H1 (cell line): Measurements from ENCODE around the gene C3orf38. TPM values are rescaled to one million over a fixed set of nuclear protein-coding genes. Genes with fewer than 3 reads are reported as not detected.

Experiments
- CTCF ChIA-PET: fragments of 300-600 bp; sonication (Branson Sonifier 250); formaldehyde crosslinking; loops from one replicate; lab custom pipeline; 2021; ENCODE audit not compliant: partially characterized antibody; lab: Charles Lee
- POLR2A ChIA-PET: fragments of 300-600 bp; sonication (Branson Sonifier 250); formaldehyde crosslinking; loops from one replicate; lab custom pipeline; 2021; ENCODE audit warnings: inconsistent platforms; ENCODE audit not compliant: partially characterized antibody; lab: Charles Lee
- DNase-seq, 2 experiments: peaks; one replicate each; pipeline versions ENCODE4 v3.0.0 to v3.0.0-alpha.2; 2010 to 2022; ENCODE audit warnings: low spot score in 2 of 2, low read depth in 1 of 2, mixed read lengths in 1 of 2
- FAIRE-seq: peaks from 2 replicates; lab custom pipeline; 2011; peaks lifted over from hg19 to GRCh38; lab: Jason Lieb, UNC
- H2AFZ ChIP-seq: 2 replicates; pipeline ENCODE4 v1.8.1; 2012; ENCODE audit warnings: low read length, inconsistent platforms
- H2AK5ac ChIP-seq: 2 replicates; pipeline ENCODE4 v1.6.1; 2013; ENCODE audit warnings: low read depth, low read length
- H2BK120ac ChIP-seq: replicated peaks from 2 replicates; pipeline ENCODE3; 2013; ENCODE audit warnings: low read depth, low read length, inconsistent platforms
- H2BK12ac ChIP-seq: 2 replicates; pipeline ENCODE4 v1.6.1; 2013; ENCODE audit warnings: low read depth, low read length
- H2BK15ac ChIP-seq: 2 replicates; pipeline ENCODE4 v1.6.1; 2013; ENCODE audit warnings: low read length
- H2BK20ac ChIP-seq: 2 replicates; pipeline ENCODE4 v1.6.1; 2013; ENCODE audit warnings: low read length
- H2BK5ac ChIP-seq: 2 replicates; pipeline ENCODE4 v1.6.1; 2013; ENCODE audit warnings: low read depth, low read length
- H3K14ac ChIP-seq: 2 replicates; pipeline ENCODE4 v1.6.1; 2013; ENCODE audit warnings: inconsistent platforms; ENCODE audit not compliant: insufficient read length
- H3K18ac ChIP-seq: 2 replicates; pipeline ENCODE4 v1.6.1; 2013; ENCODE audit warnings: low read length; ENCODE audit errors: extremely low read depth
- H3K23ac ChIP-seq: 2 replicates; pipeline ENCODE4 v1.6.1; 2013; ENCODE audit warnings: inconsistent platforms; ENCODE audit not compliant: insufficient read length
- H3K23me2 ChIP-seq: 2 replicates; pipeline ENCODE4 v1.6.1; 2013; ENCODE audit warnings: low read depth, low read length
- H3K27ac ChIP-seq: 2 replicates; pipeline ENCODE4 v1.6.1; 2011; ENCODE audit warnings: low read depth, low read length, inconsistent platforms
- H3K27me3 ChIP-seq, 4 experiments: replicated peaks in 1 of 4; 1 replicate in 1 of 4; 2 replicates in 3 of 4; pipeline versions ENCODE4 v1.6.1 to v1.8.1; 2011 to 2013; ENCODE audit warnings: low read length in 3 of 4, mild to moderate bottlenecking in 3 of 4, inconsistent platforms in 2 of 4, mixed read lengths in 2 of 4, moderate library complexity in 1 of 4; ENCODE audit not compliant: control insufficient read depth in 3 of 4, insufficient read depth in 3 of 4; ENCODE audit errors: extremely low read depth in 1 of 4
- H3K36me3 ChIP-seq, 4 experiments: 2 replicates each; pipeline versions ENCODE4 v1.6.1 to v1.8.1; 2011 to 2013; ENCODE audit warnings: mild to moderate bottlenecking in 4 of 4, low read length in 3 of 4, moderate library complexity in 2 of 4, control low read depth in 1 of 4, inconsistent platforms in 1 of 4; ENCODE audit not compliant: insufficient read depth in 4 of 4, control insufficient read depth in 2 of 4
- H3K4ac ChIP-seq: replicated peaks from 2 replicates; pipeline ENCODE3; 2013; ENCODE audit warnings: low read length, low read depth, mixed read lengths, inconsistent platforms; ENCODE audit not compliant: insufficient read length
- H3K4me1 ChIP-seq, 4 experiments: replicated peaks in 1 of 4; 1 replicate in 1 of 4; 2 replicates in 3 of 4; pipeline versions ENCODE4 v1.6.1 to v1.8.1; 2011 to 2013; ENCODE audit warnings: low read length in 3 of 4, inconsistent platforms in 2 of 4, mixed read lengths in 1 of 4; ENCODE audit not compliant: insufficient read depth in 4 of 4, control insufficient read depth in 3 of 4
- H3K4me2 ChIP-seq, 2 experiments: 2 replicates each; pipeline versions ENCODE4 v1.6.1 to v1.8.1; 2011 to 2013; ENCODE audit warnings: low read depth in 2 of 2, low read length in 2 of 2, control low read depth in 1 of 2, inconsistent platforms in 1 of 2, mild to moderate bottlenecking in 1 of 2; ENCODE audit not compliant: insufficient read depth in 1 of 2
- H3K4me3 ChIP-seq, 4 experiments: fragments of 200-600, 300-600 bp in 1 of 4; sonication (generic), shearing (Covaris generic), sonication (Bioruptor Twin) in 1 of 4; 2 replicates each; pipeline versions ENCODE4 v1.5.1 to v1.8.1; 2011 to 2016; ENCODE audit warnings: low read length in 4 of 4, low read depth in 3 of 4, control low read depth in 2 of 4, inconsistent platforms in 2 of 4, mild to moderate bottlenecking in 2 of 4, mixed read lengths in 1 of 4, moderate library complexity in 1 of 4; ENCODE audit not compliant: insufficient read depth in 2 of 4; ENCODE audit errors: extremely low read depth in 1 of 4
- H3K56ac ChIP-seq: replicated peaks from 2 replicates; pipeline ENCODE3; 2013; ENCODE audit warnings: low read depth, mild to moderate bottlenecking, mixed read lengths, low read length, inconsistent platforms; ENCODE audit not compliant: insufficient read length
- H3K79me1 ChIP-seq: 2 replicates; pipeline ENCODE4 v1.6.1; 2013; ENCODE audit warnings: low read depth, low read length, control low read depth
- H3K79me2 ChIP-seq, 2 experiments: 2 replicates each; pipeline versions ENCODE4 v1.6.1 to v1.8.1; 2012 to 2013; ENCODE audit warnings: low read length in 2 of 2, mild to moderate bottlenecking in 2 of 2, inconsistent platforms in 1 of 2; ENCODE audit not compliant: insufficient read depth in 2 of 2, control insufficient read depth in 1 of 2
- H3K9ac ChIP-seq, 4 experiments: replicated peaks in 1 of 4; 1 replicate in 1 of 4; 2 replicates in 3 of 4; pipeline versions ENCODE4 v1.6.1 to v1.8.1; 2011 to 2013; ENCODE audit warnings: low read depth in 3 of 4, low read length in 3 of 4, control low read depth in 2 of 4, mild to moderate bottlenecking in 2 of 4, moderate library complexity in 2 of 4, inconsistent platforms in 1 of 4; ENCODE audit errors: extremely low read depth in 1 of 4
- H3K9me3 ChIP-seq, 2 experiments: 2 replicates each; pipeline versions ENCODE4 v1.6.1 to v1.8.1; 2012 to 2013; ENCODE audit warnings: mild to moderate bottlenecking in 2 of 2, moderate library complexity in 2 of 2, control low read depth in 1 of 2, inconsistent platforms in 1 of 2, low read depth in 1 of 2, low read length in 1 of 2, mixed read lengths in 1 of 2; ENCODE audit not compliant: insufficient read depth in 2 of 2
- H4K20me1 ChIP-seq, 2 experiments: replicated peaks in 1 of 2; 2 replicates each; pipeline versions ENCODE3 to v1.8.1; 2011 to 2013; ENCODE audit warnings: inconsistent platforms in 2 of 2, low read length in 2 of 2, mild to moderate bottlenecking in 1 of 2; ENCODE audit not compliant: insufficient read depth in 2 of 2, control insufficient read depth in 1 of 2
- H4K5ac ChIP-seq: 2 replicates; pipeline ENCODE4 v1.6.1; 2013; ENCODE audit warnings: low read length, low read depth, mixed read lengths, inconsistent platforms; ENCODE audit not compliant: insufficient read length
- H4K8ac ChIP-seq: 2 replicates; pipeline ENCODE4 v1.8.0; 2013; ENCODE audit warnings: mild to moderate bottlenecking, moderate library complexity, low read length, inconsistent platforms; ENCODE audit not compliant: insufficient read depth; ENCODE audit errors: extremely low read depth
- H4K91ac ChIP-seq: replicated peaks from 2 replicates; pipeline ENCODE3; 2013; ENCODE audit warnings: low read length, mixed read lengths, inconsistent platforms; ENCODE audit not compliant: insufficient read length
- CBX5 ChIP-seq: fragments of 300-800, 300-1000 bp; sonication (generic); IDR thresholded peaks from 2 replicates; pipeline ENCODE4 v1.7.1; 2016; ENCODE audit warnings: antibody characterized with exemption, low read length, low read depth
- POLR2AphosphoS5 ChIP-seq: IDR thresholded peaks from 2 replicates; pipeline ENCODE4 v1.6.1; 2011; ENCODE audit warnings: low read depth, low read length
- RNF2 ChIP-seq: fragments of 200-900, 300-1000 bp; sonication (generic); IDR thresholded peaks from 2 replicates; pipeline ENCODE4 v1.7.1; 2016; ENCODE audit warnings: borderline replicate concordance, low read depth, mild to moderate bottlenecking, antibody characterized with exemption, low read length; ENCODE audit not compliant: poor library complexity, severe bottlenecking; ENCODE audit errors: missing control alignments
- SP4 ChIP-seq: IDR thresholded peaks from 2 replicates; pipeline ENCODE4 v1.6.1; 2012; ENCODE audit warnings: low read length, inconsistent platforms
- polyA plus RNA-seq, 7 experiments: library from polyadenylated mRNA; depleted of rRNA in 3 of 7; stranded (reverse) in 5 of 7; unstranded in 2 of 7; fragments of >200 nt in 5 of 7; fragments of 200-250 nt in 2 of 7; gene quantifications; 1 replicate in 5 of 7; 2 replicates in 1 of 7; 4 replicates in 1 of 7; pipeline versions ENCODE4 v1.2.1 to v1.2.3, GENCODE V29; 2011 to 2013; ENCODE audit warnings: missing spikeins in 2 of 7, mixed read lengths in 2 of 7
- total RNA-seq: library from RNA; stranded (reverse); fragmentation: NEBNext Ultra II Directional; extraction: Animal tissue kit (Norgen Biotek cat#: 25700); gene quantifications from 2 replicates; pipeline ENCODE4 v1.2.1, GENCODE V29; 2021

C3orf38 gene
- total and polyA plus RNA-seq, 2 of the 8 experiments (the other 6 are each of a cell fraction or from before 2014, with no cell fraction given): 8.6 to 32.1 TPM

GRCh38 chr3:88101142-88101541 lies 48.6 kb upstream of the C3orf38 start (continued):
- no peak for TF ChIP-seq POLR2AphosphoS5

- H3K9ac ChIP-seq: no peak overlapping the region
- no peak overlapping the region for H3K56ac ChIP-seq
- no peak overlapping the region for H2BK20ac ChIP-seq
- H4K20me1 ChIP-seq: no peaks in the 10 kb centered on the region
- no peak overlapping the region for H3K4ac ChIP-seq
- no peak overlapping the region for H2AK5ac ChIP-seq
- no peak for DNase-seq
- no peak overlapping the region for H2BK120ac ChIP-seq
- FAIRE-seq: no peak
- no peak overlapping the region for H3K18ac ChIP-seq
- H2BK12ac ChIP-seq: no peak overlapping the region
- no peaks in the 10 kb centered on the region for H3K9me3 ChIP-seq
- no peak overlapping the region for H3K4me2 ChIP-seq
- ChIA-PET CTCF (interaction anchor here (1.1 kb wide), 1 partner anchor 844 kb away, joined by 3 read pairs; no protein-coding TSS in a partner anchor), POLR2A (no interaction called here)
- no peaks in the 10 kb centered on the region; a peak in 1 of 4 replicates for H3K79me2 ChIP-seq
- H3K4me1 ChIP-seq: no peaks in the 10 kb centered on the region
- H2AFZ ChIP-seq: no peak overlapping the region
- no peak overlapping the region for H4K91ac ChIP-seq
- H4K5ac ChIP-seq: no peak overlapping the region
- no peak overlapping the region for H2BK15ac ChIP-seq
- no peak overlapping the region for H3K14ac ChIP-seq
- no peak overlapping the region for H3K27ac ChIP-seq
- H3K36me3 ChIP-seq: no peaks in the 10 kb centered on the region; a peak in 1 of 8 replicates
- H3K79me1 ChIP-seq: no peaks in the 10 kb centered on the region; the same call in 1 of the 2 replicates
- H4K8ac ChIP-seq: no peak overlapping the region
- peaks cover 2% of the 10 kb centered on the region; the same call in 1 of the 2 replicates for H3K23me2 ChIP-seq
- no peak overlapping the region for H2BK5ac ChIP-seq
- no peaks in the 10 kb centered on the region for H3K27me3 ChIP-seq
- H3K4me3 ChIP-seq: no peak overlapping the region
- H3K23ac ChIP-seq: no peak overlapping the region
- TF ChIP-seq CBX5 (no peak), RNF2 (no peak), POLR2AphosphoS5 (no peak), SP4 (no peak)
Observed at GRCh38 chr3:88105325-88105724, 44.4 kb upstream of the C3orf38 start.
